B cell (primary cell): ENCODE measurements around the gene IL3RA. TPM values are rescaled to one million over a fixed set of nuclear protein-coding genes. Genes with fewer than 3 reads are reported as not detected.

Experiments used
- ATAC-seq: fragments of 200-7000 bp; cut with Tn5 transposase; one replicate; pipeline ENCODE4 v1.10.0; 2021; ENCODE audit warnings: low read depth, mild to moderate bottlenecking, moderate number of reproducible peaks, moderate library complexity
- CTCF ChIA-PET: fragments of 350-600 bp; sonication (Branson Sonifier 250); formaldehyde crosslinking; loops from one replicate; lab custom pipeline; 2021; ENCODE audit warnings: antibody characterized with exemption, inconsistent platforms; lab: Charles Lee
- POLR2A ChIA-PET: fragments of 350-600 bp; sonication (Branson Sonifier 250); formaldehyde crosslinking; loops from one replicate; lab custom pipeline; 2021; ENCODE audit warnings: antibody characterized with exemption; lab: Charles Lee
- DNase-seq: peaks from one replicate; pipeline ENCODE4 v3.0.0; 2013
- H2AFZ ChIP-seq: 2 replicates; pipeline ENCODE4 v1.6.1; 2012; ENCODE audit warnings: mild to moderate bottlenecking, low read depth, low read length; ENCODE audit not compliant: insufficient read depth, poor library complexity, severe bottlenecking
- H3K27ac ChIP-seq, 2 donors: 1 replicate in 1 of 2; 2 replicates in 1 of 2; pipeline ENCODE4 v1.5.1; 2012 to 2013; ENCODE audit warnings: low read length in 2 of 2, mild to moderate bottlenecking in 2 of 2, moderate library complexity in 1 of 2
- H3K27me3 ChIP-seq, 4 experiments: fragments of 200-600 bp in 1 of 4; sonication (generic) in 1 of 4; replicated peaks in 1 of 4; 1 replicate in 2 of 4; 2 replicates in 2 of 4; pipeline versions ENCODE4 v1.6.1 to v1.7.0; 2013 to 2016; ENCODE audit warnings: low read length in 3 of 4, mild to moderate bottlenecking in 2 of 4, mixed read lengths in 1 of 4, moderate library complexity in 1 of 4; ENCODE audit not compliant: insufficient read depth in 4 of 4, control insufficient read depth in 3 of 4; ENCODE audit errors: control extremely low read depth in 1 of 4
- H3K36me3 ChIP-seq, 2 experiments: replicated peaks in 1 of 2; 1 replicate in 1 of 2; 2 replicates in 1 of 2; pipeline versions ENCODE4 v1.6.1 to v1.7.1; 2013; ENCODE audit warnings: low read length in 1 of 2; ENCODE audit not compliant: insufficient read depth in 2 of 2, control insufficient read depth in 1 of 2; ENCODE audit errors: control extremely low read depth in 1 of 2, extremely low read depth in 1 of 2
- H3K4me1 ChIP-seq, 2 donors: fragments of 200-600 bp in 1 of 2; sonication (generic) in 1 of 2; 1 replicate in 1 of 2; 2 replicates in 1 of 2; pipeline versions ENCODE4 v1.5.1 to v1.6.1; 2013 to 2017; ENCODE audit warnings: low read length in 2 of 2; ENCODE audit not compliant: control insufficient read depth in 2 of 2, insufficient read depth in 2 of 2
- H3K4me2 ChIP-seq: replicated peaks from 2 replicates; pipeline ENCODE3; 2012; ENCODE audit warnings: mild to moderate bottlenecking, low read depth, low read length; ENCODE audit not compliant: poor library complexity, severe bottlenecking
- H3K4me3 ChIP-seq, 5 experiments: fragments of 200-600 bp in 1 of 5; sonication (generic) in 1 of 5; 1 replicate in 3 of 5; 2 replicates in 2 of 5; pipeline versions ENCODE4 v1.5.1 to v1.7.0; 2011 to 2016; ENCODE audit warnings: low read length in 4 of 5, mild to moderate bottlenecking in 4 of 5, low read depth in 2 of 5, control low read depth in 1 of 5, moderate library complexity in 1 of 5; ENCODE audit not compliant: insufficient read depth in 1 of 5; ENCODE audit errors: control extremely low read depth in 1 of 5, extremely low read depth in 1 of 5
- H3K79me2 ChIP-seq: fragments of 200-600 bp; sonication (generic); one replicate; pipeline ENCODE4 v1.6.0; 2016; ENCODE audit warnings: low read length; ENCODE audit not compliant: control insufficient read depth, insufficient read depth
- H3K9ac ChIP-seq: fragments of 200-600 bp; sonication (generic); 2 replicates; pipeline ENCODE4 v1.6.1; 2017; ENCODE audit warnings: mild to moderate bottlenecking, low read length, moderate library complexity
- H3K9me3 ChIP-seq, 3 donors: one replicate each; pipeline versions ENCODE4 v1.6.1 to v1.7.1; 2013; ENCODE audit warnings: low read length in 2 of 3; ENCODE audit not compliant: control insufficient read depth in 2 of 3, insufficient read depth in 1 of 3; ENCODE audit errors: control extremely low read depth in 1 of 3
- H4K20me1 ChIP-seq: 2 replicates; pipeline ENCODE4 v1.6.0; 2012; ENCODE audit warnings: mild to moderate bottlenecking, low read length; ENCODE audit not compliant: insufficient read depth, control insufficient read depth, poor library complexity, severe bottlenecking
- H3K27ac Mint-ChIP-seq: one replicate; pipeline ENCODE4 v1.8.0; 2021; ENCODE audit warnings: mixed read lengths
- H3K27me3 Mint-ChIP-seq: one replicate; pipeline ENCODE4 v1.8.0; 2021; ENCODE audit warnings: mixed read lengths
- H3K4me1 Mint-ChIP-seq: one replicate; pipeline ENCODE4 v1.8.0; 2021; ENCODE audit warnings: mixed read lengths
- H3K4me3 Mint-ChIP-seq: one replicate; pipeline ENCODE4 v1.8.0; 2021; ENCODE audit warnings: mixed read lengths
- H3K9me3 Mint-ChIP-seq: one replicate; pipeline ENCODE4 v1.8.0; 2022; ENCODE audit warnings: mixed read lengths; ENCODE audit not compliant: insufficient read depth
- CTCF ChIP-seq: fragments of 200-600 bp; IDR thresholded peaks from one replicate; pipeline ENCODE4 v1.8.0; 2022; ENCODE audit warnings: antibody characterized with exemption, mild to moderate bottlenecking
- EZH2 ChIP-seq: IDR thresholded peaks from 2 replicates; pipeline ENCODE4 v1.6.1; 2012; ENCODE audit warnings: borderline replicate concordance, low read depth, mild to moderate bottlenecking, moderate library complexity, low read length; ENCODE audit not compliant: insufficient read depth, poor library complexity, severe bottlenecking
- WGBS: methylation state at CpG from one replicate; pipeline ENCODE4 v1.1.5; 2013; ENCODE audit warnings: missing lambda C conversion rate; ENCODE audit not compliant: insufficient coverage; 5-methylcytosine and 5-hydroxymethylcytosine counted together
- intact Hi-C: fragments of 100-400 bp; cut with micrococcal nuclease; formaldehyde crosslinking; loops from one replicate; pipeline ENCODE4 v1.10.0; 2022
- polyA plus RNA-seq: library from polyadenylated mRNA; depleted of rRNA; stranded (reverse); fragments of >200 nt; gene quantifications from 2 replicates; pipeline ENCODE4 v1.2.3, GENCODE V29; 2012
- total RNA-seq, 2 donors: library from RNA; stranded (reverse); fragments of 120-200 nt in 1 of 2; gene quantifications; 1 replicate in 1 of 2; 2 replicates in 1 of 2; pipeline versions ENCODE4 v1.2.3 to v1.2.4, GENCODE V29; 2013 to 2022

IL3RA gene
- total and polyA plus RNA-seq, 2 donors (not counting 1 experiment from before 2014, with no cell fraction given) = 1.6 to 31.6 TPM

GRCh38 chrX:1313788-1314187 is 22.8 kb upstream of the IL3RA start:
- 95% methylated on average over 3 of the region's 7 CpGs for WGBS
- DNase-seq (no peak), ATAC-seq (no peak)
- Histone ChIP-seq H3K27ac (no peak overlapping the region), H2AFZ (no peak overlapping the region), H4K20me1 (no peaks in the 10 kb centered on the region), H3K4me1 (no peaks in the 10 kb centered on the region), H3K36me3 (no peaks in the 10 kb centered on the region), H3K4me2 (no peak overlapping the region), H3K27me3 (peaks cover 0 to 5% (median 0%) of the 10 kb centered on the region in 4 experiments), H3K4me3 (no peak overlapping the region), H3K9ac (no peak overlapping the region), H3K79me2 (no peaks in the 10 kb centered on the region), H3K9me3 (peaks cover 0 to 20% (median 0%) of the 10 kb centered on the region in 3 donors)
- ChIA-PET CTCF (no interaction called here), POLR2A (no interaction called here)
- intact Hi-C loops = no loop called here
- Mint-ChIP-seq H3K9me3 (no peaks in the 10 kb centered on the region), H3K4me3 (no peak overlapping the region), H3K27ac (no peak overlapping the region), H3K4me1 (peaks cover 2% of the 10 kb centered on the region), H3K27me3 (peaks cover 5% of the 10 kb centered on the region)
- TF ChIP-seq CTCF = no peak
- no peak for TF ChIP-seq EZH2

GRCh38 chrX:1316527-1316926 is 20.1 kb upstream of the IL3RA start:
- ChIA-PET POLR2A (no interaction called here), CTCF (no interaction called here)
- no peaks in the 10 kb centered on the region for H3K36me3 ChIP-seq
- peaks cover 0 to 2% of the 10 kb centered on the region in 2 donors for H3K4me1 ChIP-seq
- H3K27me3 ChIP-seq = peaks cover 0 to 5% (median 0%) of the 10 kb centered on the region in 4 experiments
- WGBS = 7% methylated on average over 16 of the region's 18 CpGs
- no peak overlapping the region for H3K4me3 ChIP-seq
- Mint-ChIP-seq H3K4me3 (no peak overlapping the region), H3K4me1 (peaks cover 2% of the 10 kb centered on the region), H3K27ac (no peak overlapping the region), H3K9me3 (no peaks in the 10 kb centered on the region), H3K27me3 (peaks cover 9% of the 10 kb centered on the region)
- H3K27ac ChIP-seq = no peak overlapping the region
- no peaks in the 10 kb centered on the region for H4K20me1 ChIP-seq
- H2AFZ ChIP-seq = peak overlapping the region; percentile 14
- intact Hi-C loops = no loop called here
- ATAC-seq (no peak), DNase-seq (no peak)
- H3K4me2 ChIP-seq = no peak overlapping the region
- H3K9ac ChIP-seq = no peak overlapping the region
- no peaks in the 10 kb centered on the region for H3K79me2 ChIP-seq
- TF ChIP-seq EZH2 (no peak), CTCF (no peak)
- H3K9me3 ChIP-seq = peaks cover 0 to 20% (median 0%) of the 10 kb centered on the region in 3 donors
